IPS-15b (cell line): ENCODE data around the gene BEST4.

Experiments used
- H3K27me3 ChIP-seq: one replicate; pipeline ENCODE4 v1.6.1; 2013; ENCODE audit warnings: low read length; ENCODE audit not compliant: control insufficient read depth, insufficient read depth
- H3K36me3 ChIP-seq: one replicate; pipeline ENCODE4 v1.6.1; 2013; ENCODE audit warnings: low read length; ENCODE audit not compliant: control insufficient read depth, insufficient read depth
- H3K4me1 ChIP-seq: one replicate; pipeline ENCODE4 v1.6.1; 2013; ENCODE audit warnings: mild to moderate bottlenecking, low read length; ENCODE audit not compliant: control insufficient read depth, insufficient read depth
- H3K4me3 ChIP-seq: one replicate; pipeline ENCODE4 v1.5.1; 2013; ENCODE audit warnings: low read depth, low read length
- H3K9ac ChIP-seq: one replicate; pipeline ENCODE4 v1.6.1; 2013; ENCODE audit warnings: low read depth, mild to moderate bottlenecking, low read length
- H3K9me3 ChIP-seq: one replicate; pipeline ENCODE4 v1.6.1; 2013; ENCODE audit warnings: mild to moderate bottlenecking, low read length; ENCODE audit not compliant: control insufficient read depth, insufficient read depth

The BEST4 gene

GRCh38 chr1:44788120-44788860 is at the start of gene BEST4:
Gene BEST4 (minus strand): TSS chr1:44788170. CDS start chr1:44787705, 465 bp downstream.
- H3K4me1 ChIP-seq = peaks cover 12% of the 10 kb centered on the region
- peaks cover 6% of the 10 kb centered on the region for H3K27me3 ChIP-seq
- H3K9ac ChIP-seq = no peak within 1 kb of the TSS
- H3K4me3 ChIP-seq = no peak within 1 kb of the TSS
- H3K9me3 ChIP-seq = no peaks in the 10 kb centered on the region
- H3K36me3 ChIP-seq = no peaks in the 10 kb centered on the region

GRCh38 chr1:44835738-44836675 is 48.0 kb upstream of the BEST4 start:
- no peaks in the 10 kb centered on the region for H3K9me3 ChIP-seq
- H3K4me1 ChIP-seq = peaks cover 15% of the 10 kb centered on the region
- H3K27me3 ChIP-seq = no peaks in the 10 kb centered on the region
- H3K9ac ChIP-seq = no peak overlapping the region
- H3K36me3 ChIP-seq = no peaks in the 10 kb centered on the region
- no peak overlapping the region for H3K4me3 ChIP-seq

GRCh38 chr1:44834328-44834727 is 46.4 kb upstream of the BEST4 start:
- no peaks in the 10 kb centered on the region for H3K9me3 ChIP-seq
- no peak overlapping the region for H3K9ac ChIP-seq
- H3K27me3 ChIP-seq = no peaks in the 10 kb centered on the region
- no peak overlapping the region for H3K4me3 ChIP-seq
- no peaks in the 10 kb centered on the region for H3K36me3 ChIP-seq
- H3K4me1 ChIP-seq = peaks cover 16% of the 10 kb centered on the region

- Histone ChIP-seq H3K27me3 (no peaks in the 10 kb centered on the region), H3K4me3 (no peak overlapping the region), H3K9me3 (no peaks in the 10 kb centered on the region), H3K4me1 (peaks cover 16% of the 10 kb centered on the region), H3K9ac (peak overlapping the region; percentile 60), H3K36me3 (no peaks in the 10 kb centered on the region)
Measured at GRCh38 chr1:44832056-44832705, 44.2 kb upstream of the BEST4 start.

GRCh38 chr1:44831516-44831915 is 43.5 kb upstream of the BEST4 start:
- Histone ChIP-seq H3K9ac (no peak overlapping the region), H3K27me3 (no peaks in the 10 kb centered on the region), H3K36me3 (no peaks in the 10 kb centered on the region), H3K4me1 (peaks cover 18% of the 10 kb centered on the region), H3K9me3 (no peaks in the 10 kb centered on the region), H3K4me3 (no peak overlapping the region)

- Histone ChIP-seq H3K9ac (no peak overlapping the region), H3K36me3 (no peaks in the 10 kb centered on the region), H3K4me1 (peaks cover 18% of the 10 kb centered on the region), H3K27me3 (no peaks in the 10 kb centered on the region), H3K9me3 (no peaks in the 10 kb centered on the region), H3K4me3 (no peak overlapping the region)
Measured at GRCh38 chr1:44830900-44831304, 42.9 kb upstream of the BEST4 start.

- H3K36me3 ChIP-seq = no peaks in the 10 kb centered on the region
- H3K4me3 ChIP-seq = no peak overlapping the region
- no peaks in the 10 kb centered on the region for H3K27me3 ChIP-seq
- H3K9ac ChIP-seq = no peak overlapping the region
- H3K9me3 ChIP-seq = no peaks in the 10 kb centered on the region
- H3K4me1 ChIP-seq = peaks cover 18% of the 10 kb centered on the region
Measured at GRCh38 chr1:44829506-44830384, 41.8 kb upstream of the BEST4 start.

GRCh38 chr1:44828841-44829440 is 41.0 kb upstream of the BEST4 start:
- H3K9ac ChIP-seq = no peak overlapping the region
- H3K27me3 ChIP-seq = no peaks in the 10 kb centered on the region
- no peak overlapping the region for H3K4me3 ChIP-seq
- H3K4me1 ChIP-seq = peaks cover 18% of the 10 kb centered on the region
- H3K9me3 ChIP-seq = no peaks in the 10 kb centered on the region
- no peaks in the 10 kb centered on the region for H3K36me3 ChIP-seq

- Histone ChIP-seq H3K4me1 (peaks cover 18% of the 10 kb centered on the region), H3K4me3 (no peak overlapping the region), H3K9ac (no peak overlapping the region), H3K36me3 (no peaks in the 10 kb centered on the region), H3K9me3 (no peaks in the 10 kb centered on the region), H3K27me3 (no peaks in the 10 kb centered on the region)
Measured at GRCh38 chr1:44828003-44828651, 40.2 kb upstream of the BEST4 start.

GRCh38 chr1:44827197-44828002 is 39.4 kb upstream of the BEST4 start:
- Histone ChIP-seq H3K36me3 (no peaks in the 10 kb centered on the region), H3K27me3 (no peaks in the 10 kb centered on the region), H3K4me3 (no peak overlapping the region), H3K9ac (no peak overlapping the region), H3K4me1 (peaks cover 17% of the 10 kb centered on the region), H3K9me3 (no peaks in the 10 kb centered on the region)
